Measurements from ENCODE around the gene SMAD3. TPM values are rescaled to one million over a fixed set of nuclear protein-coding genes. Genes with fewer than 3 reads are reported as not detected.

SMAD3 gene
- total RNA-seq, 1 experiment from 2014 or later: 99.5 TPM

DNA sequence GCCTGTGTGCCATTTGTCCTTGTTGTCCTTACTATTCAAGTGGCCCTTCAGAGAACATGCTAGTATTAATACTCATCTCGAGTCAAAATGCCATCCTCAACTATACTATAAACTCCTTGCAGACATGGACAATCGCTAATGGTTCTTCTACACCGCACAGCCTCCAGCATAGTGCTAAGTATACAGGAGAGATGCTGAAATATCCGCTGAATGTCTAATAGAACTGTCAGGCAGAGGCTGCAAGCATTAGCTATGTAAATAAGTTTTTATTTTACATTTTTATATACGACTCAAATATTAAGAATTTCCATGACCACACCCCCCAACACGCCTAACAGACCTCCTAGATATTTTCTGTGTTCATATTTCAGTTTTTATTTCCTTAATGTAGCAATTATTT, 149.7 kb downstream of the SMAD3 start:
- H3K27me3 ChIP-seq (ENCODE audit: insufficient read depth, low read depth): no peaks in the 10 kb centered on the region
- H3K36me3 ChIP-seq (ENCODE audit: low read depth): no peaks in the 10 kb centered on the region
- no peak overlapping the region for H3K4me3 ChIP-seq
- H2AFZ ChIP-seq: no peak overlapping the region
- H3K4me2 ChIP-seq: no peak overlapping the region
- no peak for DNase-seq
- intact Hi-C loops (cut with micrococcal nuclease; ENCODE audit: unreplicated experiment): no loop called here
- H3K9me2 ChIP-seq (ENCODE audit: insufficient read depth): no peaks in the 10 kb centered on the region
- H4K20me1 ChIP-seq (ENCODE audit: insufficient read depth): no peaks in the 10 kb centered on the region; the same call in 1 of the 2 replicates
- ChIA-PET CTCF (no interaction called here), POLR2A (ENCODE audit: unreplicated experiment) (no interaction called here)
- 0 out of 2 replicates have a peak, but pooled peaks cover 5% of the 10 kb centered on the region for H3K79me2 ChIP-seq (ENCODE audit: low read depth)
- TF ChIP-seq EZH2 (IDR thresholded peaks at IDR 0.05; ENCODE audit: low read depth): no peak
- TF ChIP-seq, protein P1, sequence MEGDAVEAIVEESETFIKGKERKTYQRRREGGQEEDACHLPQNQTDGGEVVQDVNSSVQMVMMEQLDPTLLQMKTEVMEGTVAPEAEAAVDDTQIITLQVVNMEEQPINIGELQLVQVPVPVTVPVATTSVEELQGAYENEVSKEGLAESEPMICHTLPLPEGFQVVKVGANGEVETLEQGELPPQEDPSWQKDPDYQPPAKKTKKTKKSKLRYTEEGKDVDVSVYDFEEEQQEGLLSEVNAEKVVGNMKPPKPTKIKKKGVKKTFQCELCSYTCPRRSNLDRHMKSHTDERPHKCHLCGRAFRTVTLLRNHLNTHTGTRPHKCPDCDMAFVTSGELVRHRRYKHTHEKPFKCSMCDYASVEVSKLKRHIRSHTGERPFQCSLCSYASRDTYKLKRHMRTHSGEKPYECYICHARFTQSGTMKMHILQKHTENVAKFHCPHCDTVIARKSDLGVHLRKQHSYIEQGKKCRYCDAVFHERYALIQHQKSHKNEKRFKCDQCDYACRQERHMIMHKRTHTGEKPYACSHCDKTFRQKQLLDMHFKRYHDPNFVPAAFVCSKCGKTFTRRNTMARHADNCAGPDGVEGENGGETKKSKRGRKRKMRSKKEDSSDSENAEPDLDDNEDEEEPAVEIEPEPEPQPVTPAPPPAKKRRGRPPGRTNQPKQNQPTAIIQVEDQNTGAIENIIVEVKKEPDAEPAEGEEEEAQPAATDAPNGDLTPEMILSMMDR (conservative IDR thresholded peaks at IDR 0.05): no peak
- no peaks in the 10 kb centered on the region for H3K4me1 ChIP-seq (replicated peaks; ENCODE audit: insufficient read depth)
- no peaks in the 10 kb centered on the region for H3K9me3 ChIP-seq (ENCODE audit: insufficient read depth, low read depth)
- no TSS peak for BruUV-seq (replicated peaks)
- H3F3A ChIP-seq (ENCODE audit: insufficient read depth, low read depth): no peaks in the 10 kb centered on the region
- H3K27ac ChIP-seq: no peak overlapping the region

DNA sequence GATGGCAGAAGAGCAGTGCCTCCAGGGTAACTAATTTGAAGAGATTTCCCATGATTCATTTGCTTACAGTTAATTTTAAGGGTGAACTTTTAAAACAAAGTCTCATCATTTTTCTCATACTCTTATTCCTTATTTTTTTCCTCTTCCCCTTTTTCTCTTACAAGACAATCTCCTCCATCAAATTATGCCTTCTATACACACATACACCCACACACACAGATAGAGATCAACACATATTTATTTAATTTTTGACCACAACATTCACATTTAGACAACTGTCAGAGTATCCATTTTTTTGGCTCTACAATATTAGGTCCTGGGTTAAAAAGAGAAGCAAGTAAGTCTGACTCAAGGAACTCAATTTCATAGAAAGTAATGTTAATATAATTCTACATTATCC, 151.5 kb downstream of the SMAD3 start:
- H3K4me3 ChIP-seq: no peak overlapping the region
- no peaks in the 10 kb centered on the region; the same call in 1 of the 2 replicates for H4K20me1 ChIP-seq (ENCODE audit: insufficient read depth)
- no TSS peak for BruUV-seq (replicated peaks)
- TF ChIP-seq, protein P1 (conservative IDR thresholded peaks at IDR 0.05): no peak
- no peak for TF ChIP-seq EZH2 (IDR thresholded peaks at IDR 0.05; ENCODE audit: low read depth)
- H3K4me2 ChIP-seq: no peak overlapping the region
- intact Hi-C loops (cut with micrococcal nuclease; ENCODE audit: unreplicated experiment): no loop called here
- H3K27me3 ChIP-seq (ENCODE audit: insufficient read depth, low read depth): no peaks in the 10 kb centered on the region
- H3K27ac ChIP-seq: no peak overlapping the region
- H3K79me2 ChIP-seq (ENCODE audit: low read depth): 0 out of 2 replicates have a peak, but pooled peaks cover 5% of the 10 kb centered on the region
- H2AFZ ChIP-seq: no peak overlapping the region
- no peaks in the 10 kb centered on the region for H3K4me1 ChIP-seq (replicated peaks; ENCODE audit: insufficient read depth)
- H3K36me3 ChIP-seq (ENCODE audit: low read depth): no peaks in the 10 kb centered on the region
- no peak for DNase-seq
- POLR2A ChIA-PET (ENCODE audit: unreplicated experiment): no interaction called here
- CTCF ChIA-PET: interaction anchor here (0.6 kb wide), 2 partner anchors 42 to 94 kb away, joined by 5 to 6 read pairs; no protein-coding TSS in a partner anchor
- no peaks in the 10 kb centered on the region for H3K9me3 ChIP-seq (ENCODE audit: insufficient read depth, low read depth)
- no peaks in the 10 kb centered on the region for H3K9me2 ChIP-seq (ENCODE audit: insufficient read depth)
- H3F3A ChIP-seq (ENCODE audit: insufficient read depth, low read depth): no peaks in the 10 kb centered on the region

DNA sequence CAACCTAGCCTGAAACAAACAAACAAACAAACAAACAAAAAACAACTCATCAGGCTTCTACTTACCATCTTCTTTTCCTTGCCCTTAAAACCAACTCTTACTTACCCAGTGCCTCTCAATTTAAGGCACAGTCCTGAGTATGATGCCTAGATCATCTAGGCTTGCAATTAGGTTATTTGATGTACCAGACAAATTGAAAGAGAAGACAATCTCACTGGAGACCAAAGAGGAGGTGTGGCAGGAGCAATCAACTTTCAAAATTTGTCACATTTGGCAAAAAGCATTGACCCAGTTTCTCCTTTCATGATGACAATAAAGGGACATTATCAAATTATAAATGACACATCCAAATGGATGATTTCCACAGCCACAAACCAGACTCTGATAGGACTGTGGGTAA, 153.0 kb downstream of the SMAD3 start:
- DNase-seq: no peak
- POLR2A ChIA-PET (ENCODE audit: unreplicated experiment): interaction anchor here (0.6 kb wide), 1 partner anchor 304 kb away, joined by 4 read pairs; no protein-coding TSS in a partner anchor
- Histone ChIP-seq H3K4me2 (no peak overlapping the region), H3K4me1 (replicated peaks; ENCODE audit: insufficient read depth) (no peaks in the 10 kb centered on the region), H3K9me3 (ENCODE audit: insufficient read depth, low read depth) (no peaks in the 10 kb centered on the region), H3K27me3 (ENCODE audit: insufficient read depth, low read depth) (no peaks in the 10 kb centered on the region), H3K9me2 (ENCODE audit: insufficient read depth) (no peaks in the 10 kb centered on the region), H3K4me3 (no peak overlapping the region), H3K79me2 (ENCODE audit: low read depth) (0 out of 2 replicates have a peak, but pooled peaks cover 5% of the 10 kb centered on the region), H2AFZ (no peak overlapping the region), H4K20me1 (ENCODE audit: insufficient read depth) (no peaks in the 10 kb centered on the region; the same call in 1 of the 2 replicates), H3K27ac (no peak overlapping the region), H3F3A (ENCODE audit: insufficient read depth, low read depth) (no peaks in the 10 kb centered on the region), H3K36me3 (ENCODE audit: low read depth) (no peaks in the 10 kb centered on the region)
- CTCF ChIA-PET: no interaction called here
- intact Hi-C loops (cut with micrococcal nuclease; ENCODE audit: unreplicated experiment): no loop called here
- no TSS peak for BruUV-seq (replicated peaks)
- no peak for TF ChIP-seq EZH2 (IDR thresholded peaks at IDR 0.05; ENCODE audit: low read depth)
- TF ChIP-seq, protein P1 (conservative IDR thresholded peaks at IDR 0.05): no peak

All from PC-9 (cell line).